Testis (tissue), 2 donors: Measurements from ENCODE around the gene LSP1.

Experiments
- POLR2A ChIP-seq: fragments of 450-650 bp; IDR thresholded peaks from one replicate; pipeline ENCODE4 v1.6.1; 2017; ENCODE audit warnings: antibody characterized with exemption, mild to moderate bottlenecking, moderate library complexity
- TF ChIP-seq, protein P1 (sequence below), 3 experiments: fragments of 450-650 bp in 2 of 3; fragments of 200-600 bp in 1 of 3; sonication (generic) in 1 of 3; IDR thresholded peaks; one replicate each; pipeline ENCODE4 v1.5.1; 2016 to 2019; ENCODE audit warnings: antibody characterized with exemption in 3 of 3, mild to moderate bottlenecking in 2 of 3, moderate library complexity in 1 of 3

DNA sequence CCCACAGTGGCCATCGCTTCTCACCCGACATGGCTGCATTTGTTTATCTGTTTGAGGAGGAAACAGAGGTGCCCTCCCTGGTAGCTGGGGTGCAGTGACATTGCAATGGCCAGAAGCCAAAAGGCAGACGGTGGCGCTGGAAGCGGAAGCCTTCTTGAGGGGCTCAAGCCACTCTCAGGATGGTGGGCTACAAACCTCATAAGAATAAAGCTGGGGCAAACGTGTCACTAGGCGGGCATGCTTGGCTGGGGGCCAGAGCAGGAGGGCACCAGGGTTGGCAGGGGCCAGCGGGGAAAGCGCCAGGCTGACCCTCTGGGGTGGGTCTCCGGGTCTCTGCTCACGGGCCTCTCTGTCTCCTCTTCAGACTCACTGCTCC lies 79.2 kb downstream of the LSP1 start:
- TF ChIP-seq, protein P1, sequence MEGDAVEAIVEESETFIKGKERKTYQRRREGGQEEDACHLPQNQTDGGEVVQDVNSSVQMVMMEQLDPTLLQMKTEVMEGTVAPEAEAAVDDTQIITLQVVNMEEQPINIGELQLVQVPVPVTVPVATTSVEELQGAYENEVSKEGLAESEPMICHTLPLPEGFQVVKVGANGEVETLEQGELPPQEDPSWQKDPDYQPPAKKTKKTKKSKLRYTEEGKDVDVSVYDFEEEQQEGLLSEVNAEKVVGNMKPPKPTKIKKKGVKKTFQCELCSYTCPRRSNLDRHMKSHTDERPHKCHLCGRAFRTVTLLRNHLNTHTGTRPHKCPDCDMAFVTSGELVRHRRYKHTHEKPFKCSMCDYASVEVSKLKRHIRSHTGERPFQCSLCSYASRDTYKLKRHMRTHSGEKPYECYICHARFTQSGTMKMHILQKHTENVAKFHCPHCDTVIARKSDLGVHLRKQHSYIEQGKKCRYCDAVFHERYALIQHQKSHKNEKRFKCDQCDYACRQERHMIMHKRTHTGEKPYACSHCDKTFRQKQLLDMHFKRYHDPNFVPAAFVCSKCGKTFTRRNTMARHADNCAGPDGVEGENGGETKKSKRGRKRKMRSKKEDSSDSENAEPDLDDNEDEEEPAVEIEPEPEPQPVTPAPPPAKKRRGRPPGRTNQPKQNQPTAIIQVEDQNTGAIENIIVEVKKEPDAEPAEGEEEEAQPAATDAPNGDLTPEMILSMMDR (IDR thresholded peaks at IDR 0.05) = no peak
- TF ChIP-seq POLR2A = no peak
